Left ventricle myocardium superior (tissue), 1 donor: ENCODE measurements around the gene PIGO. TPM values are rescaled to one million over a fixed set of nuclear protein-coding genes. Genes with fewer than 3 reads are reported as not detected.
A peak's percentile ranks its signal among the peaks of the same experiment; 100 is the strongest.

Experiments
- ATAC-seq: fragments of 200-7000 bp; cut with Tn5 transposase; one replicate; pipeline ENCODE4 v1.9.1; 2020; ENCODE audit warnings: mild to moderate bottlenecking, moderate library complexity
- DNase-seq: peaks from one replicate; pipeline ENCODE4 v3.0.0-alpha.2; 2020
- intact Hi-C: fragments of 100-400 bp; cut with micrococcal nuclease; formaldehyde crosslinking; loops from one replicate; pipeline ENCODE4 v1.11.0; 2022
- long read RNA-seq: library from polyadenylated mRNA; unstranded; transcript quantifications from one replicate; pipeline ENCODE4 v2.0.0, GENCODE V29; 2021
- total RNA-seq: library from RNA; stranded (reverse); fragmentation: NEBNext Ultra II Directional; extraction: Animal tissue kit (Norgen Biotek cat#: 25700); gene quantifications from one replicate; pipeline ENCODE4 v1.2.1, GENCODE V29; 2021
- donor health status: DM: no; HTN: yes; CAD: no; lungs with severe emphysema.

PIGO gene
- total RNA-seq, result 9.5 TPM
- long read RNA-seq, transcript PIGO-202 (12 exons, 2,464 nt), result major isoform, 5 of 26 reads
- long read RNA-seq, partial matches to known transcripts, result 16 of 26 reads
- long read RNA-seq, other reads (novel, unspliced or antisense), result 5 of 26 reads

DNA sequence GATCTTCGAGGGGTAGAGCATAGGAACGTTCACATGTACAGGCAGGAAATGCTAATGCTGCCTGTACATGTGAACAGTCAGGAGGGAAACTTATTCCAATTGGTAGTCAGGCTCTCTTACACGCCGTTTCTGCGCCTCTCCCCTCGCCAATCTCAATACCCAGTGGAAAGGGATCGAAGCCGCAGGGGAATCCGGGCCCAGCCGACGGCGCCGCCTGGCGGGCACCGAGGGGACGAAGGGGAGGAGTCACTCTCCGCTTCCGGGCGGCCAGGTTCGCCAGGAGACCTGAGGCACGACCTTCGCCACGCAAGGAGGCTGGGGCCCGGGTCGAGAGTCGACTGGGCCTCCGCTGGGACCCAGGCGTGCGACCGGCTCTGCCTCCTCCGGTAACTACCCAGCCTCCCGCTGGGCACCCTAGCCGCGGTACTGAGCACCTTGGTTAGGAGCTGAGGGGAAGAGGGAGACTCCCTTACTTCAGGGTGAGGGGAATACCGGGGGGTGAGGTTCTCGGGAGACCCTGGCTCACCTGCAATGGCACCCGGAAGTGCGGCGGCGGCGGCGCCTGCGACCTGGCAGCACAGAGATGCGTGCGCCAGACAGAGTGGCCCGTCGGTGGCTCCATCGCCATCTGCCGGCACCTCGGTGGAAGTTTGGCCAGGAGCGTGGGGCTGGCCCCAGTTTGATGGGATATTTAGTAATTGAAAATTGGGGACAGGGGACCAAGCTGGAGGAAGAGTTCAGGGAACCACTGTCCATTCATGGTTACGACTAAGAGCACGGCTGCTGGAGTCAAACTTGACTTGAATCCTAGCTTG lies at the start of gene PIGO:
PIGO (minus strand) TSS at position 557 of the 815 bp plus-strand sequence. CDS start 1,026 bp downstream, outside the sequence.
- ATAC-seq, result peak; percentile 94
- intact Hi-C loops, result no loop called here
- peak; percentile 94 for DNase-seq

GRCh38 chr9:35142037-35142436 lies 45.6 kb upstream of the PIGO start:
- no peak for ATAC-seq
- no peak for DNase-seq
- intact Hi-C loops, result no loop called here

DNA sequence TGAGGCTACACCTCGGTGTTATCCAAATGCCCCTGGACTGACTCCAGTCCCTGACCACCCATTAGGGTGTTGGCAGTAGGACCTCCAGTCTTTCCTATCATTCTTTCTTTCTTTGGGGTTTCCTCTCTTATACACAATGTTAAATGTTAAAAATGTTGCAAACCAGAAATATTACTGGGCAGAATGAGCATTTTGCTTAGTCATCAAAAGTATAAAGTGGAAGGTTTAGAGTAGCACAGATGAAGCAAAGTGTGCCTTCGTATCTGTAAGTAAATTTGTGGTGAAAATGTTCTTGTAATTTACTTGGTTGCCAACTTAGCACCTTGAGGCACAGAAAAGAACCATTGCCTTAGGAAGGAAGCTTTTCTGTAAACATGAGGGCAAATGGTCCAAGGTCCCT lies 43.7 kb upstream of the PIGO start:
- no peak for ATAC-seq
- DNase-seq, result no peak
- intact Hi-C loops, result no loop called here

- ATAC-seq (no peak), DNase-seq (no peak)
- intact Hi-C loops, result no loop called here
Measured at GRCh38 chr9:35136866-35137265, 40.5 kb upstream of the PIGO start.

- ATAC-seq (no peak), DNase-seq (no peak)
- intact Hi-C loops, result no loop called here
Measured at GRCh38 chr9:35135988-35136387, 39.6 kb upstream of the PIGO start.

GRCh38 chr9:35134920-35135319 lies 38.5 kb upstream of the PIGO start:
- DNase-seq (no peak), ATAC-seq (no peak)
- intact Hi-C loops, result no loop called here

DNA sequence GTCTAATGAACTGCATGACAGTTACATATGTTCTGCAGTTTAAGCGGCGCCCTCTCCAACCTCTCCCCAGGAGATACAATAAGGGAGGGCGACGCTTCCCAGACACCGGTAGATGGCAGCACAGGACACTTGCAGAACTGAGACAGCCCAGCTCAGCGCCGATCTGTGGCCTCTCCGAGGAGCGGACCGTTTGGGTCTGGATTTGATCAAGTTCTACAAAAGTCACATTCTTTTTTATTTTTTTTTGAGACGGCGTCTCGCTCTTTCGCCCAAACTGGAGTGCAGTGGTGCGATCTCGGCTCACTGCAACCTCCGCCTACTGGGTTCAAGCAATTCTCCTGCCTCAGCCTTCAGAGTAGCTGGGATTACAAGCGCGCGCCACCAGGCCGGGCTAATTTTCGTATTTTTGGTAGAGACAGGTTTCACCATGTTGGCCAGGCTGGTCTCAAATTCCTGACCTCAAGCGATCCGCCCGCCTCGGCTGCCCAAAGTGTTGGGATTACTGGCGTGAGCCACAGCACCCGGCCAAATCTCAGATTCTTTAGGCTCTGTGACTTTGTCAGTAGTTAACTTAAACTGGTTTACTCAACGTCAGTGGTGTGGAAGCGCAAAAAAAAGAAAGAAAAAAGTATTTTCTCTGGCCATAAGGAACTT lies 20.6 kb upstream of the PIGO start:
- ATAC-seq (peak; percentile 79), DNase-seq (peak; percentile 91)
- intact Hi-C loops, result loop anchor here (5.0 to 10.0 kb wide), 2 partner anchors 140 to 358 kb away; no protein-coding TSS in a partner anchor

GRCh38 chr9:35116539-35116897 lies 20.1 kb upstream of the PIGO start:
- intact Hi-C loops, result loop anchor here (5.0 to 10.0 kb wide), 2 partner anchors 141 to 358 kb away; no protein-coding TSS in a partner anchor
- DNase-seq, result no peak
- ATAC-seq, result peak; percentile 6

DNA sequence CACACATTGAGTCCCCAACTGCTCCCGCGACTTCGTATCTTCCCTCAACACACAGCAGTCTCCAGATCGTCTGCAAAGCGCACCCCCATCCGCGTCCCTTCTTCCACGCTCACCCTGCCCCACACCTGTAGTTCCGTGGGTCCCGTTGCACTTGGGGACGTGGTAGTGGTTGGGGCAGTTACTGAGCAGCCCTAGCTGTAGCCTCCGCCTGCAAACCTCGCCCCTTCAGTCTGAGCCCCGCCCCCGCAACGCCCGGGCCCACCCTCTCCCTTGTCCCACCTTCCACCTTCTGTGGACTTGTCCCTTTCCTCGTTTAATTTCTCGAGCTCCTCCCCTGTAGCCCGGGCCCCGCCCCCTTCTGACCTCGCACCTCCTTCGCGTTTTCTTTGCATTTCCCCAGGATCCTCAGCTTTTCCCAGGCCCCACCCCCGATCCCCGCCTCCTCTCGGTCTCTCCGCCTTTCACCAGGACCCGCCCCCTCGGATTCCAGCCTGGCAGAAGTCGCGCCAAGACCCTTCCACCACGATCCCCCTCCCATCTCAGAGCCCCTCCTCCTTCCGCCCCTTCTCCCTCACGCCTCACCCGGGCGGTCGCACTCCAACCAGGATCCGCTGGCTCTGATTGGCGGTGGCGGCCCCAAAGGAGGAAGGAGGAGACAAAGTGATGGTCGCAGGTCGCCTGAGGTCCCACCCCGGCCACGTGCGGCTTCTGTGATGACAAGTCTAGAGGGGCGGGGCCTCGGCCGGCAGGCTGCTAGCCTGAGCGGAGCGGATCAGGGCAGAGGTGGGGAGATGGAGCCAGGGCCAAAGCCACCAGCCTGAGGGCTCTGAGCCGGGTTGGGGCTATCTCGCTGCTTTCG lies 19.5 kb upstream of the PIGO start, which contains the start of gene ATOSB:
ATOSB (minus strand) TSS at position 183 of the 859 bp plus-strand sequence. CDS start 7,588 bp downstream, outside the sequence.
- intact Hi-C loops, result loop anchor here (5.0 to 10.0 kb wide), 2 partner anchors 141 to 359 kb away; no protein-coding TSS in a partner anchor
- DNase-seq (peak; percentile 97), ATAC-seq (peak; percentile 67)

DNA sequence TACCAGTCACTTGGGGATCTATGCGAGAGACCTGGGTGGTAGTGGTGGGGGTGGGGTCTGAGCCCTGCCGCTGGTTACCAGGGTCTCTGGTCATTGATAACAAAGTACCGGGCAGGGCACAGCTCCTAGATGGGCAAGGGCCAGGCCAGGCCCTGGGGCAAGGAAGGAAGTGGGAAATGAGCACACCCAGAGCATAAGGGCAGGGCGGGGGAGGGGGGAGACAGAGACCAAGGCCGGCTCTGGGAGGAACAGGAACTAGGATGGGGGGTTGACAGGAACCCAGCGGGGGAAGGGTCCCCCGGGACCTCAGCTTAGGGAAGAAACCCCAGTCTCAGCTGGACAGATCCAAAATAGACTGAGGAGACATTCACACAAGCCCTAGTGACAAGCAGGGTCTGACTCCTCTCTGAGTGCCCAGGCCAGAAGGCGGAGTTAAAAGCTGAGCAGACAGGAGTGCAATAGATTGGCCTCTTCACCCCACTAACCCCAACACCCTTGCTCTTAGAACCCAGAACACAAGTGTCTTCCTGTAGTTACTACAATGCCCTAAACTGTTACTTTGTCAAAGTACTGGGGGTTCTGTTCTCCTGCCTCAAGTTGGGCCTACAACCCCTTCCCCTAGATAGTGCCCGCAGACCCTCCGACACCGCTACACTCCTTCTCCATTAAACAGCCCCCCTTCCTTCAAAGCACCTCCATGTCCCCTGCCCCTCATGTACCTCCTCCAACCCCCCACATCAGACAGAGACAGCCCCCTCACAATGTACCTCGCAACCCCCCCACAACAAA lies 18.6 kb upstream of the PIGO start:
- intact Hi-C loops, result loop anchor here (5.0 to 10.0 kb wide), 2 partner anchors 142 to 360 kb away; no protein-coding TSS in a partner anchor
- DNase-seq (peak; percentile 79), ATAC-seq (peak; percentile 2)

DNA sequence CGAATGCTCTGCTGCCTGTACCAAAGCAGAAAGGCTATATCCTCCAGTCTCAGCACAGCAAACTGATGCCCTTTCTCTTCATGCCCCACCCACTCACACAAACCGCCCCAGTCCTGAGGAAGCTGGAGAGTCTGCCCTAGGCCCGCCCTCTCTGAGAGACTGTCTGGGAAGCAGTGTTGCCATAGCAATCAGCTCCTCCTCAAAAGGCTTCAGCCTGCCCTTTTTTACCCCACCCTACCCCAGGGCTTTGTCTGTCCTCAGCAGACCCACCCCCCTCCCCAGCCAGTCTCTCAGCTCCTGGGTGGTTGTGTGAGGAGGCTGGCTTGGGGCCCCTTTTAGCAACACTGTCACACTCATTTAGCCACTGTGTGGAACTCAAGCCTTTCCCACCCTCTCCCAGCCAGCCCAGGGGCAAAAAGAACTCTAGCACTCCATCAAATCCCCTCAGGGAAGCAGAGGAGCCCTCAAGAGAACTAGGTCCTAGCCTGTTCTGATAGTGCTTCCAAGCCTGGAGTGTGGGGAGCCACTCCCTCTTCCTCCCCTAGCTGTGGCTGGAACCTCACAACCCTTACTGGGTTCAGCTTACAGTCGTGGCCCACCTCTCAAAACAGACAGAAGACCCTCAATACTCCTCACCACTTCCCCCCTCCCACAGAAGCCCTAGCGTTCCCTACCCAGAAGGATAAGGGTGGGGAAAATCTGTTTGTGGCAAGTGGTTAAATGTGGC lies 17.9 kb upstream of the PIGO start:
- peak; percentile 86 for DNase-seq
- intact Hi-C loops, result loop anchor here (10.0 kb wide), 1 partner anchor 361 kb away; no protein-coding TSS in a partner anchor
- ATAC-seq, result peak; percentile 18

DNA sequence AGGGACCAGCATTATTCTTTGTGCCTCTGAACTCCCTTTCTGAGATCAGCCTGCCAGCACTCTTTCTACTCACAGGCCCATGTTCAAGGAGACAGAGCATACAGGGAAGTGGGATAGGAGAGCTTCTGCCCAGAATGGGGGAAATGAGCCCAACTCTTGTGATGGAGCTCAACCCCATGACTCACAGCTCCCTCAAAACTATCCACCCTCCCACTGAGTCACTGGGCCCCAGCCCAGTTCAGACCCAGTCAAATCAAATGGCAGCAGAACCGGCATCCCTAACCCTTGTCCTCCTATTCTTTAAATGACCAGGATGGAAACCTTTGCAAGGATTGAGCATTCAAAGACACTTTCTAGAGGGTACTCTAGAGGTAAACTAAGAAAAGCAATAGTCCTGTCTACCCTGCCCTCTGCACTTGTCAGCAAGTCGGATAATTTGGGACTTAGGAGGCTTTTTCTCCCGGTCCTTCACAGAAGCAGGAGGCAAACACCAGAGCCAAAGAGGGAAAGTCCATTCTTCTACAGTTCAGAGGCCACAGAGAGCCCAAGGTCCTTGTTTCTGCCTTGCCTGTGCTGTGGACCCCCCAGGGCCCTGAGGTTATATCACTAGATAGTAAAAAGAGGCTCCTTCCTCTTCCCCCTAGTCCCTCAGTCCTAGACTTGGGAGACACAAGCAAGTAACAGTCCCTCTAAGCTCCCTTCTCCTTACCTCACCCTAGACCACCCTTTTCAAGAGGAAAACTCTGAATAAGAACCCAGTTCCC lies 16.0 kb upstream of the PIGO start:
- intact Hi-C loops, result loop anchor here (10.0 kb wide), 1 partner anchor 362 kb away; no protein-coding TSS in a partner anchor
- ATAC-seq (no peak), DNase-seq (no peak)

- peak; percentile 99 for DNase-seq
- intact Hi-C loops, result loop anchor here (10.0 kb wide), 1 partner anchor 364 kb away; no protein-coding TSS in a partner anchor
- peak; percentile 73 for ATAC-seq
Measured at GRCh38 chr9:35111001-35111933, 14.9 kb upstream of the PIGO start.

DNA sequence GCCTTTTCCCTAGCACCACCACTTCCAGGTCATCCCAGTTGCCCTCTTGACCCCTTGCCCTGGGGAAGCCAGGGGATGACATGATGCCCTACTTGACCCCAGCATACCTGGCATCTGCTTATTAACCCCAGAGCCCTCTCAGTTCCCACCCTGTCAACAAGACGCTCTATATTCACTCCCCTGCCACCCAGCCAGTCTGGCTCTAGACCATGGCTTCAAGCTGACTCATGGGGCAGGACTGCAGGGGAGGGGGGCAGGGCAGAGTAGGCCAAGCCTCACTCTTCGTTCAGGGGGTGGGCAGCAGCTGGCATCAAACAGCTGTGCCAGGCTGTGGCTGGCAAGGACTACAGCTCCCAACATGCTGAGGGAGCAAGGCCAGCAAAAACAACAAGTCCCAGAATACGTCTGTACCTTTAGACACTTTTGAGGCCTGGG lies 14.0 kb upstream of the PIGO start:
- ATAC-seq (no peak), DNase-seq (no peak)
- intact Hi-C loops, result loop anchor here (10.0 kb wide), 1 partner anchor 364 kb away; no protein-coding TSS in a partner anchor

- intact Hi-C loops, result no loop called here
- ATAC-seq (no peak), DNase-seq (no peak)
Measured at GRCh38 chr9:35108946-35109575, 12.7 kb upstream of the PIGO start.
